Uterus (tissue), 4 donors: ENCODE results near the gene VWC2. TPM values are rescaled to one million over a fixed set of nuclear protein-coding genes. Genes with fewer than 3 reads are reported as not detected.

Experiments
- DNase-seq, 2 donors: peaks; one replicate each; pipeline ENCODE4 v3.0.0-alpha.2; 2019 to 2020
- H3K27ac ChIP-seq, 2 donors: fragments of 200-600 bp; sonication (generic); 1 replicate in 1 of 2; 2 replicates in 1 of 2; pipeline ENCODE4 v1.5.1; 2016 to 2018
- H3K27me3 ChIP-seq, 2 donors: fragments of 200-600 bp; sonication (generic); one replicate each; pipeline ENCODE4 v1.5.1; 2018 to 2019; ENCODE audit warnings: control low read depth in 1 of 2
- H3K36me3 ChIP-seq, 2 donors: fragments of 200-600 bp; sonication (generic); one replicate each; pipeline ENCODE4 v1.5.1; 2019; ENCODE audit warnings: control low read depth in 1 of 2
- H3K4me1 ChIP-seq, 2 donors: fragments of 200-600 bp; sonication (generic); one replicate each; pipeline ENCODE4 v1.5.1; 2018 to 2019; ENCODE audit warnings: control low read depth in 1 of 2
- H3K4me3 ChIP-seq, 2 donors: fragments of 200-600 bp; sonication (generic); 1 replicate in 1 of 2; 2 replicates in 1 of 2; pipeline ENCODE4 v1.5.1; 2018 to 2019; ENCODE audit warnings: mild to moderate bottlenecking in 1 of 2
- H3K9me3 ChIP-seq, 2 donors: fragments of 200-600 bp; sonication (generic); one replicate each; pipeline ENCODE4 v1.5.1; 2019; ENCODE audit warnings: control low read depth in 1 of 2
- CTCF ChIP-seq, 4 experiments: fragments of 200-600 bp in 2 of 4; fragments of 450-650 bp in 2 of 4; sonication (generic) in 2 of 4; IDR thresholded peaks; one replicate each; pipeline ENCODE4 v1.5.1; 2016 to 2019; ENCODE audit warnings: antibody characterized with exemption in 4 of 4, mild to moderate bottlenecking in 2 of 4, moderate library complexity in 1 of 4
- POLR2A ChIP-seq, 2 donors: fragments of 450-650 bp; IDR thresholded peaks; one replicate each; pipeline ENCODE4 v1.6.1; 2016; ENCODE audit warnings: antibody characterized with exemption in 2 of 2, mild to moderate bottlenecking in 1 of 2, moderate library complexity in 1 of 2
- intact Hi-C: fragments of 100-400 bp; cut with DNase I; formaldehyde crosslinking; loops from one replicate; pipeline ENCODE4 v1.15.1; 2023; ENCODE audit warnings: low total_unique reads
- total RNA-seq, 4 donors: library from RNA; depleted of rRNA in 3 of 4; stranded (reverse); fragments of >200 nt in 3 of 4; gene quantifications; one replicate each; pipeline versions ENCODE4 v1.1.0 to v1.2.4, GENCODE V29; 2014 to 2023
- donor health status: DM: yes; HTN: yes; CAD: no.

VWC2 gene
- total RNA-seq, 4 donors from 2014 or later, result under 0.01 to 1.9 (median 0.91) TPM; not detected in 1

- no peaks in the 10 kb centered on the region for H3K36me3 ChIP-seq
- intact Hi-C loops, result no loop called here
- no peaks in the 10 kb centered on the region for H3K27me3 ChIP-seq
- H3K9me3 ChIP-seq, result no peaks in the 10 kb centered on the region
- H3K4me3 ChIP-seq, result no peak overlapping the region
- no peaks in the 10 kb centered on the region for H3K4me1 ChIP-seq
- no peak for TF ChIP-seq CTCF (IDR thresholded peaks at IDR 0.05)
- no peak for TF ChIP-seq POLR2A (IDR thresholded peaks at IDR 0.05)
- DNase-seq, result no peak
- no peak overlapping the region for H3K27ac ChIP-seq
Observed at GRCh38 chr7:49860293-49860692, 86.9 kb downstream of the VWC2 start.

- no peaks in the 10 kb centered on the region for H3K4me1 ChIP-seq
- TF ChIP-seq POLR2A (IDR thresholded peaks at IDR 0.05), result no peak
- no peak for TF ChIP-seq CTCF (IDR thresholded peaks at IDR 0.05)
- no peaks in the 10 kb centered on the region for H3K36me3 ChIP-seq
- no peaks in the 10 kb centered on the region for H3K9me3 ChIP-seq
- DNase-seq, result no peak
- no peaks in the 10 kb centered on the region for H3K27me3 ChIP-seq
- no peak overlapping the region for H3K4me3 ChIP-seq
- no peak overlapping the region for H3K27ac ChIP-seq
- intact Hi-C loops, result no loop called here
Observed at GRCh38 chr7:49866076-49866735, 92.8 kb downstream of the VWC2 start.

- Histone ChIP-seq H3K36me3 (no peaks in the 10 kb centered on the region), H3K27me3 (no peaks in the 10 kb centered on the region), H3K4me1 (no peaks in the 10 kb centered on the region), H3K9me3 (no peaks in the 10 kb centered on the region), H3K27ac (no peak overlapping the region), H3K4me3 (no peak overlapping the region)
- no peak for TF ChIP-seq POLR2A (IDR thresholded peaks at IDR 0.05)
- no peak for TF ChIP-seq CTCF (IDR thresholded peaks at IDR 0.05)
- no peak for DNase-seq
- intact Hi-C loops, result no loop called here
Observed at GRCh38 chr7:49866910-49867309, 93.5 kb downstream of the VWC2 start.

GRCh38 chr7:49873420-49873819, 100.0 kb downstream of the VWC2 start:
- no peaks in the 10 kb centered on the region for H3K9me3 ChIP-seq
- no peak overlapping the region for H3K27ac ChIP-seq
- no peaks in the 10 kb centered on the region for H3K36me3 ChIP-seq
- no peak for TF ChIP-seq POLR2A (IDR thresholded peaks at IDR 0.05)
- no peak for TF ChIP-seq CTCF (IDR thresholded peaks at IDR 0.05)
- H3K4me1 ChIP-seq, result no peaks in the 10 kb centered on the region
- H3K4me3 ChIP-seq, result no peak overlapping the region
- H3K27me3 ChIP-seq, result no peaks in the 10 kb centered on the region
- DNase-seq, result no peak
- intact Hi-C loops, result no loop called here

GRCh38 chr7:49875336-49875735, 101.9 kb downstream of the VWC2 start:
- intact Hi-C loops, result no loop called here
- H3K9me3 ChIP-seq, result no peaks in the 10 kb centered on the region
- DNase-seq, result no peak
- no peak overlapping the region for H3K27ac ChIP-seq
- no peak for TF ChIP-seq POLR2A (IDR thresholded peaks at IDR 0.05)
- no peak for TF ChIP-seq CTCF (IDR thresholded peaks at IDR 0.05)
- H3K4me3 ChIP-seq, result no peak overlapping the region
- no peaks in the 10 kb centered on the region for H3K36me3 ChIP-seq
- H3K4me1 ChIP-seq, result no peaks in the 10 kb centered on the region
- no peaks in the 10 kb centered on the region for H3K27me3 ChIP-seq
